ENCODE results near the gene GALNTL6. TPM values are rescaled to one million over a fixed set of nuclear protein-coding genes. Genes with fewer than 3 reads are reported as not detected.

Gene GALNTL6
- polyA plus RNA-seq, 4 donors, result 0.30 to 0.45 (median 0.31) TPM; not detected in 1

DNA sequence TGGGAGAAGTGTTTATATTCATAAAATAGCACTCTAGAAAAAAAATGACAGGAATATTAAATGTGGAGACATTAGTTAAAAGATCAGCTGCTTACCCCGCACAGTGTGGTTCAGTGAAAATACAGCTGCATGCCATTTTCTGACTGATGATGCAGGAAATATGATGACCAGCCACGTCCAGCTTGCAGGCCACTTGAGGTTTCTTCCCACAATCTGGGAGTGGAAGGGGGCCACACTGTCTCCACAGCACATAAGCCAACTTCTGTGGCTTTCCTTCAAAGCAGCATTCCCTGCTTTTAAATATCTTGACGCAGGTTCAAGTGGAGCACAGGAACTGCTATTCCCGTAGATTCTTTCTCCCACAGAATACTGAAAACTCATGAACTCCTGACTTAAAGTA, 1182.0 kb downstream of the GALNTL6 start:
- FAIRE-seq (no peak), DNase-seq (no peak)
- Histone ChIP-seq H3K9me3 (ENCODE audit: control insufficient read depth in 2 of 2, insufficient read depth in 1 of 2, low read depth in 1 of 2, low read length in 1 of 2) (no peaks in the 10 kb centered on the region), H3K4me1 (ENCODE audit: control insufficient read depth in 3 of 3, insufficient read depth in 2 of 3, low read depth in 1 of 3, low read length in 2 of 3) (peaks cover 5 to 11% (median 6%) of the 10 kb centered on the region in 3 donors), H3K4me3 (ENCODE audit: low read depth in 1 of 3, low read length in 3 of 3) (no peak overlapping the region), H3K27me3 (ENCODE audit: control insufficient read depth in 3 of 3, insufficient read depth in 3 of 3, low read length in 3 of 3) (no peaks in the 10 kb centered on the region), H3K36me3 (ENCODE audit: control insufficient read depth in 3 of 3, insufficient read depth in 2 of 3, low read depth in 1 of 3, low read length in 3 of 3) (no peaks in the 10 kb centered on the region), H3K27ac (ENCODE audit: low read depth in 1 of 3, low read length in 2 of 3) (no peak overlapping the region)
- 73 to 91% (median 87%) methylated on average over 4 of the region's 4 CpGs for WGBS, 3 donors

- peaks cover 5 to 11% (median 6%) of the 10 kb centered on the region in 3 donors for H3K4me1 ChIP-seq (ENCODE audit: control insufficient read depth in 3 of 3, insufficient read depth in 2 of 3, low read depth in 1 of 3, low read length in 2 of 3)
- 78 to 91% (median 88%) methylated on average over 1 of the region's 1 CpG for WGBS, 3 donors
- H3K27ac ChIP-seq (ENCODE audit: low read depth in 1 of 3, low read length in 2 of 3), result no peak overlapping the region
- no peaks in the 10 kb centered on the region for H3K27me3 ChIP-seq (ENCODE audit: control insufficient read depth in 3 of 3, insufficient read depth in 3 of 3, low read length in 3 of 3)
- DNase-seq, result no peak
- H3K9me3 ChIP-seq (ENCODE audit: control insufficient read depth in 2 of 2, insufficient read depth in 1 of 2, low read depth in 1 of 2, low read length in 1 of 2), result no peaks in the 10 kb centered on the region
- no peak for FAIRE-seq
- no peak overlapping the region for H3K4me3 ChIP-seq (ENCODE audit: low read depth in 1 of 3, low read length in 3 of 3)
- H3K36me3 ChIP-seq (ENCODE audit: control insufficient read depth in 3 of 3, insufficient read depth in 2 of 3, low read depth in 1 of 3, low read length in 3 of 3), result no peaks in the 10 kb centered on the region
These were observed 1182.5 kb downstream of the GALNTL6 start for GRCh38 chr4:172995704-172996103.

GRCh38 chr4:172996571-172997216, 1183.5 kb downstream of the GALNTL6 start:
- no peaks in the 10 kb centered on the region for H3K27me3 ChIP-seq (ENCODE audit: control insufficient read depth in 3 of 3, insufficient read depth in 3 of 3, low read length in 3 of 3)
- no peak overlapping the region for H3K27ac ChIP-seq (ENCODE audit: low read depth in 1 of 3, low read length in 2 of 3)
- peaks cover 5 to 11% (median 6%) of the 10 kb centered on the region in 3 donors for H3K4me1 ChIP-seq (ENCODE audit: control insufficient read depth in 3 of 3, insufficient read depth in 2 of 3, low read depth in 1 of 3, low read length in 2 of 3)
- peak in 1 of 2 donors; percentile 15 for DNase-seq
- H3K36me3 ChIP-seq (ENCODE audit: control insufficient read depth in 3 of 3, insufficient read depth in 2 of 3, low read depth in 1 of 3, low read length in 3 of 3), result no peaks in the 10 kb centered on the region
- WGBS, 3 donors, result 83 to 89% (median 88%) methylated on average over 4 of the region's 4 CpGs
- no peaks in the 10 kb centered on the region for H3K9me3 ChIP-seq (ENCODE audit: control insufficient read depth in 2 of 2, insufficient read depth in 1 of 2, low read depth in 1 of 2, low read length in 1 of 2)
- no peak for FAIRE-seq
- no peak overlapping the region for H3K4me3 ChIP-seq (ENCODE audit: low read depth in 1 of 3, low read length in 3 of 3)

- peaks cover 5 to 11% (median 6%) of the 10 kb centered on the region in 3 donors for H3K4me1 ChIP-seq (ENCODE audit: control insufficient read depth in 3 of 3, insufficient read depth in 2 of 3, low read depth in 1 of 3, low read length in 2 of 3)
- H3K27me3 ChIP-seq (ENCODE audit: control insufficient read depth in 3 of 3, insufficient read depth in 3 of 3, low read length in 3 of 3), result no peaks in the 10 kb centered on the region
- no peaks in the 10 kb centered on the region for H3K36me3 ChIP-seq (ENCODE audit: control insufficient read depth in 3 of 3, insufficient read depth in 2 of 3, low read depth in 1 of 3, low read length in 3 of 3)
- H3K27ac ChIP-seq (ENCODE audit: low read depth in 1 of 3, low read length in 2 of 3), result no peak overlapping the region
- no peaks in the 10 kb centered on the region for H3K9me3 ChIP-seq (ENCODE audit: control insufficient read depth in 2 of 2, insufficient read depth in 1 of 2, low read depth in 1 of 2, low read length in 1 of 2)
- 89 to 97% (median 89%) methylated on average over 6 of the region's 6 CpGs for WGBS, 3 donors
- no peak overlapping the region for H3K4me3 ChIP-seq (ENCODE audit: low read depth in 1 of 3, low read length in 3 of 3)
- no peak for FAIRE-seq
- no peak for DNase-seq
These were observed 1184.0 kb downstream of the GALNTL6 start for GRCh38 chr4:172997217-172997609.

GRCh38 chr4:172997856-172998255, 1184.7 kb downstream of the GALNTL6 start:
- no peaks in the 10 kb centered on the region for H3K27me3 ChIP-seq (ENCODE audit: control insufficient read depth in 3 of 3, insufficient read depth in 3 of 3, low read length in 3 of 3)
- no peak overlapping the region for H3K27ac ChIP-seq (ENCODE audit: low read depth in 1 of 3, low read length in 2 of 3)
- DNase-seq (no peak), FAIRE-seq (no peak)
- no peaks in the 10 kb centered on the region for H3K9me3 ChIP-seq (ENCODE audit: control insufficient read depth in 2 of 2, insufficient read depth in 1 of 2, low read depth in 1 of 2, low read length in 1 of 2)
- H3K4me1 ChIP-seq (ENCODE audit: control insufficient read depth in 3 of 3, insufficient read depth in 2 of 3, low read depth in 1 of 3, low read length in 2 of 3), result peaks cover 5 to 11% (median 6%) of the 10 kb centered on the region in 3 donors
- no peaks in the 10 kb centered on the region for H3K36me3 ChIP-seq (ENCODE audit: control insufficient read depth in 3 of 3, insufficient read depth in 2 of 3, low read depth in 1 of 3, low read length in 3 of 3)
- no peak overlapping the region for H3K4me3 ChIP-seq (ENCODE audit: low read depth in 1 of 3, low read length in 3 of 3)

DNA sequence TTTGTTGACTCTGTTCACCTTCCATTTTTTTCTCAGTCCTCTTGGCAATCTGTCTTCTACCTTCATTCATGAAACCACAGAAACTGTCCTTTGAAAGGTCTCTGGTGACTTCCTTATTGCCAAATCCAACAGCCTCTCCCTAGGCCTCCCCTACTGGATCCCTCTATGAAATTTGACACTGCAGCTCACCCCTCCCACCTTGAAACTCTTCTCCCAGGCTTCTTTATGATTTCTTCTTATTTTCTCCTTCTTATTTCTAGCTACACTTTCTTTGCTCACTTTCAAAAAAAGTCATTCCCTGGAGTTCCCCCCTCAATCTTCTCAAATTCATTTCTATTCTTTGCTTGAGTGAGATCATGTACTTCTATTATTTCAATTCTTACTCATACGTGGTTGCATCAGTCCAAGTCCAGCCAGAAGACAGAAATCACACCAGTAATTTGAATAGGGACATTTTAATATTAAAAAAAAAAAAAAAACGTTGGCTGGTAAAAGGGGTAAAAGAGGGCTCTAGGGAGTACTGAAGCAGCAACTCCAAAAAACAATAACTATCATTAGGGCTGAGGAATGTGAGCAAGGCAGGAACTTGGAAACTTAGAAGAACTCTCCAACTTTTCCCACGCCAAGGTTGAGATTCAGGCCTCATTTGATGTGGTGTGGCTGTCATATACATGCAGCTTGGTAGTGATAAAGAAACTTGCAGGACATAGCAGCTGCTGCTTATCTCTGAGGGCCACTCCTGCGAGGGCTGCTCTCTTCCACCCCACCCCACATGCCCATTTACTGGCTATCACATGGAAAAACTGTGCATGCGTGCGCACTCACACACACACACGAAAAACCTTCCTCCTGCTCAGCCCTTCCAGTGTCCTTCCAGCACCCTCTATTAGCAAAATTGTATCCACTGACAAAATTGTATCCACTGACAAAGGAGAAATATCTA, 1185.6 kb downstream of the GALNTL6 start:
- peak in 1 of 2 donors; percentile 53 for DNase-seq
- peaks cover 0 to 6% (median 2%) of the 10 kb centered on the region in 3 donors for H3K4me1 ChIP-seq (ENCODE audit: control insufficient read depth in 3 of 3, insufficient read depth in 2 of 3, low read depth in 1 of 3, low read length in 2 of 3)

GRCh38 chr4:173001571-173001970, 1188.4 kb downstream of the GALNTL6 start:
- no peaks in the 10 kb centered on the region for H3K27me3 ChIP-seq (ENCODE audit: control insufficient read depth in 3 of 3, insufficient read depth in 3 of 3, low read length in 3 of 3)
- H3K4me3 ChIP-seq (ENCODE audit: low read depth in 1 of 3, low read length in 3 of 3), result no peak overlapping the region
- FAIRE-seq (no peak), DNase-seq (no peak)
- H3K27ac ChIP-seq (ENCODE audit: low read depth in 1 of 3, low read length in 2 of 3), result no peak overlapping the region
- no peaks in the 10 kb centered on the region for H3K9me3 ChIP-seq (ENCODE audit: control insufficient read depth in 2 of 2, insufficient read depth in 1 of 2, low read depth in 1 of 2, low read length in 1 of 2)
- H3K36me3 ChIP-seq (ENCODE audit: control insufficient read depth in 3 of 3, insufficient read depth in 2 of 3, low read depth in 1 of 3, low read length in 3 of 3), result no peaks in the 10 kb centered on the region
- peaks cover 0 to 12% (median 6%) of the 10 kb centered on the region in 3 donors for H3K4me1 ChIP-seq (ENCODE audit: control insufficient read depth in 3 of 3, insufficient read depth in 2 of 3, low read depth in 1 of 3, low read length in 2 of 3)

More for the DNA sequence above, 1185.6 kb downstream of the GALNTL6 start:
- Histone ChIP-seq H3K4me3 (ENCODE audit: low read depth in 1 of 3, low read length in 3 of 3) (no peak overlapping the region), H3K27me3 (ENCODE audit: control insufficient read depth in 3 of 3, insufficient read depth in 3 of 3, low read length in 3 of 3) (no peaks in the 10 kb centered on the region), H3K36me3 (ENCODE audit: control insufficient read depth in 3 of 3, insufficient read depth in 2 of 3, low read depth in 1 of 3, low read length in 3 of 3) (no peaks in the 10 kb centered on the region), H3K27ac (ENCODE audit: low read depth in 1 of 3, low read length in 2 of 3) (no peak overlapping the region), H3K9me3 (ENCODE audit: control insufficient read depth in 2 of 2, insufficient read depth in 1 of 2, low read depth in 1 of 2, low read length in 1 of 2) (no peaks in the 10 kb centered on the region)
- FAIRE-seq, result no peak
- 39 to 64% (median 46%) methylated on average over 7 of the region's 7 CpGs for WGBS, 3 donors

- 86 to 92% (median 90%) methylated on average over 6 of the region's 6 CpGs for WGBS, 3 donors
- Histone ChIP-seq H3K9me3 (ENCODE audit: control insufficient read depth in 2 of 2, insufficient read depth in 1 of 2, low read depth in 1 of 2, low read length in 1 of 2) (no peaks in the 10 kb centered on the region), H3K4me3 (ENCODE audit: low read depth in 1 of 3, low read length in 3 of 3) (no peak overlapping the region), H3K27ac (ENCODE audit: low read depth in 1 of 3, low read length in 2 of 3) (no peak overlapping the region), H3K27me3 (ENCODE audit: control insufficient read depth in 3 of 3, insufficient read depth in 3 of 3, low read length in 3 of 3) (no peaks in the 10 kb centered on the region), H3K4me1 (ENCODE audit: control insufficient read depth in 3 of 3, insufficient read depth in 2 of 3, low read depth in 1 of 3, low read length in 2 of 3) (peaks cover under 1 to 12% (median 6%) of the 10 kb centered on the region in 3 donors), H3K36me3 (ENCODE audit: control insufficient read depth in 3 of 3, insufficient read depth in 2 of 3, low read depth in 1 of 3, low read length in 3 of 3) (no peaks in the 10 kb centered on the region)
- no peak for DNase-seq
- no peak for FAIRE-seq
These were observed 1189.8 kb downstream of the GALNTL6 start for GRCh38 chr4:173002830-173003561.

Measured in small intestine (tissue), 7 donors.